IPS DF 4.7 (cell line): ENCODE measurements around the gene MTHFS.
"Not testable (repeated sequence)": the region's sequence is repeated elsewhere in the genome, so short reads cannot be mapped to it uniquely, and the experiment has no call there.

ENCODE experiments used
- DNase-seq: peaks from one replicate; pipeline ENCODE4 v3.0.0-alpha.2; 2013; ENCODE audit warnings: low spot score; ENCODE audit errors: extremely low read depth

MTHFS gene

DNA sequence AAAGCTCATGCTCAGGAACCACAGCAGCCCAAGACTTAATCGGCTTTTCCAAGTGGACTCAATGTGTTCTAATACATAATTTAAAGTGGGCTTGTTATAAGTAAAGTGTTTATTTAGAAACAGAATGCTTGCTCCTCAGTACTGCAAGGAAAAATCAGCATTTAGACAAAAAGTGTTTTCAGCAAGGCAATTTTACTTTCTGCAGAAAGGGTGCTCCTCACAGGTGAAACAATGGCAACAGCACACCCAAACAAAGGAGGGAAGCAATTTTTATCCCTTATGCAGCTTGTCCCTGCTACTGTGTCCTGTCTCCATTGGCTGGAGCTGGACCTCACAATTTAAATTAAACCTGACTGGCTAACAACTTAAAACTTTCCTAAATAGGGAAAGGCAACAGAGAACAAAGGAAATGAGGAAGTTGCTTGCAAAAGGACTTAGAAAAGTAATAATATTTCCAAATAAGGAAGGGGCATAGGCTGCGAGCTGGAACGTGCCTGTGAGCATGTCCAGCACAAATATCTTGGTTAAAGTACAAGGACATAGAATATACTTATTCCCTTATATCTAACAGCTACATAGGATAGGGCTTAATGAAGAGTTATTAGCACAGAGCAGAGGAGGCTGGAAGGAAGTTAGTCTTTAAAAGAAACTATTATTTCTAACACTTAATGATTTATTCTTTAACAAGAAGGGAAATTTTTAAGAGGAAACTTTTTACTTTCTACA lies 19.1 kb upstream of the MTHFS start:
- not testable (repeated sequence) for DNase-seq

DNA sequence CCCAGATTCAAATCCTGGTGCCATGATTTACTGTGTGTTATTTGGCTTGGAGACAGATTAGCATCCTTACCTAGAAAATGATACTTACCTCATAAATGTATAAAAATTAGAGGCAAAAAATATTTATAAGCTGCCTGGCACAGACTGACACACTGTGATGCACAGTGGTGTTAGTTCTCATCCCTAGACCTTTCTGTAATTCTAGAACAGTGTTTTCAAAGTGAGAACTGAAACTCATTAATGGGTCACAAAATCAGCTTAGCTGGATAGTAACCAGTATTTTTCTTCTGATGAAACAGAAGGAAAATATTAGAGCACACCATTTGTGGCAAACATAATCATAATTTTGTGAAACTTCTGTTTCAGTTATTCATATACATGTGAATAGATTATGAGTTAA lies 17.9 kb upstream of the MTHFS start:
- no peak for DNase-seq

DNA sequence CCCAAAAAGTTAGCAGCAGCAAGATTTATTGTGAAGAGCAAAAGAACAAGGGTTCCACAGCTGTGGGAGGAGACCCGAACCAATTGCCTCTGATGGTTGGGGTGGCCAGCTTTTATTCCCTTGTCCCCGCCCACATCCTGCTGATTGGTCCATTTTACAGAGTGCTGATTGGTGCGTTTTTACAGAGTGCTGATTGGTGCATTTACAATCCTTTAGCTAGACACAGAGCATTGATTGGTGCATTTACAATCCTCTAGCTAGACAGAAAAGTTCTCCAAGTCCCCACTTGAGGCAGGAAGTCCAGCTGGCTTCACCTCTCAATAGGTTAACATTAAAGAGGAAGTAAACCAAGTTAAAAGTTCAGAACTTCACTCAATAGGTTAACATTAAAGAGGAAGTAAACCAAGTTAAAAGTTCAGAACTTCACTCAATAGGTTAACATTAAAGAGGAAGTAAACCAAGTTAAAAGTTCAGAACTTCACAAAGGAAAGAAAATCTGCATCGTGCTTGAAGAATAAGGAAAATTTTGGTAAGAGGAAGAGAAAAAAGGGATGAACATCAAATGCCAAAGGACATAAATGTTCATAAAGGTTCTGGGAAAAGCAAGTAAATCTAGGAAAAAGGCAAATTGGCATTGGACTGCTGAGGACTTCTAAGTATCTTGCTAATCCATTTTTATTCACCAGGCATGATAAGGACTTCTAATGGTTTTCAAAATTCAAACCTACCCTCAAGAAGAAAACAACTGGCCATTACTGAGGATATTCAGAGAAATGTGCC lies 12.9 kb upstream of the MTHFS start:
- DNase-seq: not testable (repeated sequence)

DNA sequence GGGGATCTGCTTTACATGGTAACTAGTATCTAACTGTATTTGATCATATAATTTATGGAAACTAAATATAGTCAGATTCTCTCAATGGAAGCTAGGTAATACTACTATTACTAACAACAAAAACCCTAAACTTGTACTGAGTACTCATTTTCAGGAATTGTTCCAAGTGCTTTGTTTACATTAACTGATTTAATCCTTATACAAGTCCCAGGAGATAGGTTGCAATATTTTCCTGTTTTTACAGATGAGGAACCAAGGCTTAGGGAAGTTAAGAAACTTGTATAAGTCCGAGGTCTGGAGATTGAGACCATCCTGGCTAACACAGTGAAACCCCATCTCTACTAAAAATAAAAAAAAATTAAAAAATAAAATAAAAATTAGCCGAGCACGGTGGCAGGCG lies 7.5 kb upstream of the MTHFS start:
- DNase-seq: no peak

DNA sequence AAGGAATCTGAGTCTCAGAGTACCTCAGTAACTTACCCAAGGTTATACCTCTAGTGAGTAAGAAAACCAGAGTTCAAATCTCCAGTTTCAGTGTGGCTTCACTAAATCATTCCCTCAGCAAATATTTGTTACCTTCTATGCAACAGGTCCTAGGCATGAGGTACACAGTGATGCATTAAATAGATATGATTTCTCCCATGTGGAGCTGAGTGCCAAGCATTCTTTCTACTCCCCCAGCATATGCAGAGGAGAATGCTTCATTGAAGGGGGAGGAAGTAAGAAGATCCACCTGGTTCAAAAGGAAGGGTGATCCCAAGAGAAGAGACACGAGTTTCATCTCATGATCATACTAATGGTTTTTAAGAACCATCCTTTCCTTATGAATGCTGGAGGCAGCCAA lies 6.8 kb upstream of the MTHFS start:
- DNase-seq: no peak

DNA sequence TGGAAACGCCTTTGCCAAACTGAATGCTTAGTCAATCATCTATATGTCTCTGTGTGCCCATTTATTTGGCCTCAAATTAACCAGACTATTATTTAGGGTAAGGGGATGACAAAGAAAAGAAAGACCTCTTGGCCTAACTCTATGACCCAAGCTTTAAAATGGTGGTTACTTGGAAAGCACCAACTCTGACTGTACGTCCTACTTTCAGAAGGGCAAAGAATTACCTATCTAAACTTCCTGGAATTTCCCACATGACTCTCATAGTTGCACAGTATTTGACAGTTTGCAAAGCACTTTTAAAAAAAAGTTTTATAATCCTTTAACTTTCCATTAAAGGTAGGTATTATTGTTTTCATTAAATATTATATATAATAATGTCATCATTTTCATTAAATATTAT lies 6.3 kb upstream of the MTHFS start:
- DNase-seq: no peak

DNA sequence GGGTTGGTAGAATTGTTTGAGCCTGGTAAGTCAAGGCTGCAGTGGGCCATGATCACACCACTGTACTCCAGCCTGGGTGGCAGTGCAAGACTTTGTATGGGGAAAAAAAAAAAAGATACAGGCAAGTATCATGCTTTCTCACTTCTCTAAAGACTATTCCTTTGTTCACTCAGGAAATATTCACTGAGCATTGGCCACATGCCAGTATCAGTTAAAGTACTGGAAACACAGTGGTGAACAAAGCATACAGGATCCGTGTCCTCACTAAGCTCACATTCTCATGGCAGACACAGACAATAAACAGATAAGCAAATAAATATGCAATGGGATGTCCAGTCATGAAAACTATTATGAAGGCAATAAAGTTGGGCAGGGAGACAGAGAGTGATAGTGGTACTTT lies 5.1 kb upstream of the MTHFS start:
- no peak for DNase-seq

DNA sequence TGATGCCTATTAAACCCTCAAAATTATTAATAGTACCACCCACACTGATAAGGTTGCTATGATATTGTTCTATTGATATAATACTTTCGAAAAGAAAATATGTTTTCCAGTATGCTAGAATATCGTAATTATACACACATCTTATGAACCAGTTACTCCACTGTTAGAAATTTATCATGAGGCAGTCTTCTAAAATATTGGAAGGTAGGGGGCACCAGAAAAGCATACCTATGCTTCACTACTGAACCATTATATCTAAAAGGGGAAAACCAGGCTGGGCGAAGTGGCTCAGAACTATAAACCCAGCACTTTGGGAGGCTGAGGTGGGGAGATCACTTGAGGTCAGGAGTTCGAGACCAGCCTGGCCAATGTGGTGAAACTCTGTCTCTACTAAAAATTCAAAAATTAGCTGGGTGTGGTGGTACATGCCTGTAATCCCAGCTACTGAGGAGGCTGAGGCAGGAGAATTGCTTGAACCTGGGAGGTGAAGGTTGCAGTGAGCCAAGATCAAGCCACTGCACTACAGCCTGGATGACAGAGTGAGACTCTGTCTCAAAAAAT lies 4.1 kb upstream of the MTHFS start:
- DNase-seq: not testable (repeated sequence)

DNA sequence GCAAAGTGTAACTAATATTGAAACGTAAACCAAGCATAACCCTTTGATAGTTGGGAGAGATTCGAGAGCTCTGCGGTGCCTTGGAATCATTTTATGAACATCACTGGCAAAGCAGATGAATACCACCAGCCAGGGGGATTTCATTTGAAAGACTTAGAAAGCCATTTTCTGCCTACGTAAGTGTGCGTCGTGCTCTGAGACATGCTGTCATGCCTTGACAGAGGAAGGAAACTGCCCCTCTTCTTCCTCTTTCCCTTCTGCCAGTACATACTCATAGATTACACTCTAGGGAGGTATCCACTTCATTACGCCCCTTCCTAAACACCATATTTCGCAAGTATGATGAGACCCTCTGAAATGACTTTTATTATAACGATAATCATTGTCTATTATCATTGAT lies 3.3 kb upstream of the MTHFS start:
- no peak for DNase-seq

DNA sequence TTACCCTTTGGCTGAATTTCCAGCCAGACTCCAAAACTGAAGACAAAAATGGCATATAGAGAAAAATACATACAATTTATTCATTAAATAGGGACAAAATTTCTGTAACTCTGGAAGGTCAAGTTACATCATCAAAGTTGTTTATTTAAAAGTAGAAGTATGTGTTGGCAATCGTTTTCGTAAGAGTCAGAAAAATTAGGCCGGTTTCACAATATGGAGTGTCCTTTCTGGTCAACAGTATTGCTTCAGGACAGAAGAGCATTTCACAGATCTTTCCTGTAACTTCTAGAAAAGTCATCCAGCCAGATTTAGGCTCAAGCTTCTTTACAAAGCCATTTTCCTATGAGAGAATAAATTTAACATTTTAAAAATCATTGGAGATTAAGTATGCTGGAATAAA lies 2.0 kb upstream of the MTHFS start:
- DNase-seq: not testable (repeated sequence)

DNA sequence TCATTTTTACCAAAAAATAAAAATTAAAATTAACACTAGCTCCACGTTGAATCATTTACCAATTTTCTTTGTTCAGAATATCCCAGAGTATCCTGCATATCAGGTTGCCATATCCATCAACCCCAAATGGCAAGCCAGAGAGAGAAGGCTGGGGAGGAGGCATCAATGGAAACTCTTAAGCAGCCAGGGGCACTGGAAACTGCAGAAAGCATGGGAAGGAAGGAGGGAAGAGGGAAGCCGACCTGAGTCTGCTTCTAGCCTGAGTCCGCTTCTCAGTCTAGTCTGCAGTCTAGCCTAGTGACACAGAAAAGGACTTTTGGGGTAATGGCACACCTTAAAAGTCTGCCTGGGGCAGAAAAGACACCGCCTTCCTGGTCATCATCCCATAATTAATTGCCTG lies 1.6 kb upstream of the MTHFS start:
- no peak for DNase-seq

DNA sequence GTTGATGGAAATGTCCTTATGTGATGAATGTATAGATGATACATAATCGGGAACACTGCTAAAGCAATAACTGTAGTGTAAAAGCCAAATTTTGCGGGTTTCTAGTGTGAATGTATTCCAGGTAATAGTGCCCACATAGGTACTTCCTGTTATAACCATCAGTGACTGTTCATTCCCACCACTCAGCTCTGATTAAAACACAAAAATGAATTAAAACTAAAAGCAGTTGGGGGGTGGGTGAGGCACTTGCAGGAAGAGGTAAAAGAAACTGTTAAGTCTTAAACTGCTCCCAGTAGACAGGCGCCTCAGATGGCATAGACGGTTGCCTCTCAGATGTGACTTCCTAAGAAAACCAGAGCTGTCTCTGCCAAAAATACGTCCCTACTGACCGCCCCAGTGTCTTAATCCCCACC lies 893 bp upstream of the MTHFS start:
- DNase-seq: no peak

DNA sequence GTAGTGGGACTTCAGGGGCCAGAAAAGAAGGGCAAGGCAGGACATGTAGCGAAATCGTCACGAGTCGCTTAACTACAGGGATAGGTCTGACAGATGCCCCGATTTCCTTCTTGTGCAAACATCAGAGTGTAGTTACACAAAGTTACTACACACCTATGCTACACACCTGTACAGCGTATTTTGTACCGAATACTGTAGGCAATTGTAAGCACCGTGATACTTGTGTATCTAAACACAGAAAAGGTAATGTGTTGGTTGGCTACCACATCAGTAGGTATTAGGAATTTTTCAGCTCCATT lies 515 bp upstream of the MTHFS start:
- DNase-seq: no peak

DNA sequence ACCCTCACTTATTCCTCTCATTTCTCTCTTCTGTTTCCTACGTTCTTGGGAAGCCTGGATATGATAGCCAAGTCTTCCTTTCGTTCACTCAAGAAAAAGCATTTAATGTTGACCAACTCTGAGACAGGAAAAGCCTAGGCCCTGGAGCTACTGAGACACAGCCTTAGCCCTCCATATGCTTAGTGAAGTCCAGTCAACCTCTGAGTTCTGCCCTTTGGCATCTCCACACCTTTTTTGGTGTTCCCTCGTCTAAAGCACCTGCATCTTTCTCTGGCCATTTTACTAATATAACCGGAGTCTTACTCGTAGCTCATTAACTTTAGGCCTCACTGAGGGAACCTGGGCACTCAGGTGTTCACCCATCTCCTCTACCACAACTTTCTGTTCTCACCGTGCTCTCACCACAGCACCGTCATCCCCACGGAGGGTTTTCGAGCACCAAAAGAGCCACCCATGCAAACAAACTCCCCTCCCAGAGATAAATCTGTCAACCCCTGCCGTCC lies 632 bp downstream of the MTHFS start:
- DNase-seq: no peak

DNA sequence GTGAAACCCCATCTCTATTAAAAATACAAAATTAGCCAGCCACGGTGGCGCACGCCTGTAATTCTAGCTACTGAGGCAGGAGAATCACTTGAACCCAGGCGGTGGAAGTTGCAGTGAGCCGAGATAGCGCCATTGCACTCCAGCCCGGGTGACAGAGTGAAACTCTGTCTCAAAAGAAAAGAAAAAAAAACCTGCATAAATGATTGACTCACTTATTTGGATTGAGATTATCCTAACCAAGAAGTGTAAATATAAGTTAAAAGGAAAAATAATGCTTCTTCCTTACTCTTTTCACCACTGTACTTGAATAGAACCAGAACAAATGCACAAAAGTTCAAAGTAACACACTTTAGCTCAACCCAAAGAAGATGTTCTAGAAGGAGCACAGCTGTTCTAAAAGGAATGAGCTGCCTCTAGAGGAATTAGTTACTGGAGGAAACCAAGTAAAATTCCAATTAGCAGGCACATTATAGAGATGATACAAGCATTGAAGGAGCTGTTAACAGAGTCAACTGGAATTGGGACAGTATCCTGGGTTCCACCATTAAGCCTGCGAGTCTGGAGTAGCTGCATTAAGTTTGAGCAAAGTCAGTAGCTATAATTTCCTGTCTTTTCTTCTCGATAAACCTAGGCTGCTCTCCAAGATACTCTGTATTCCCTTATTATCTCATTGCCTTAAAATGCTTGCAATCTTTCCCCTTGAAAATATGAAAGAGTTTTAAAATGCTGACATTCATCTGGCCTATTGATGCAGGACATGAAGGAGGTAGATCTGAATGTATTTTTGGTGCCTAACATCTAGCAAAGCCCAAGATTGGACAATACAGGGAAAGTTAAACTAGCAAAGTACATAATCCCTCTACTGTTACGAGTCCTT lies 9.5 kb downstream of the MTHFS start:
- no peak for DNase-seq

DNA sequence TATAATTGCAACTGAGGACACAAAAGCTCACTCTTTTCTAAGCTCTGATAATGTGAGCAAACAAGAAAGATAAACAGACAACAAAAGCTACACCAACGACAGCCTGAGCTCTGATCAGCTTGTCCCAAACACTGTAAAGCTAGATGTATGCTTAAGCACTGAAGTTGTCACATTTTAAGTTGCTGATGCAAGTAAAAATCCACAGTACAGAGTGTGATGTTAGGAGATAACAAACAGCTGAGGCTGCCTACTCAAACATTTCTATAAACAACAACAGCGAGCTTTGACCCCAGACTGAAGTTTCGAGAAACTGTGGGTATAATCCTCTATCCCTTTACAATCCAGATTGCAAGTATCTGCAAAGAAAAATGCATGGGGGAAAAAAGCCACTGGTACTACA lies 10.7 kb downstream of the MTHFS start:
- DNase-seq: no peak

DNA sequence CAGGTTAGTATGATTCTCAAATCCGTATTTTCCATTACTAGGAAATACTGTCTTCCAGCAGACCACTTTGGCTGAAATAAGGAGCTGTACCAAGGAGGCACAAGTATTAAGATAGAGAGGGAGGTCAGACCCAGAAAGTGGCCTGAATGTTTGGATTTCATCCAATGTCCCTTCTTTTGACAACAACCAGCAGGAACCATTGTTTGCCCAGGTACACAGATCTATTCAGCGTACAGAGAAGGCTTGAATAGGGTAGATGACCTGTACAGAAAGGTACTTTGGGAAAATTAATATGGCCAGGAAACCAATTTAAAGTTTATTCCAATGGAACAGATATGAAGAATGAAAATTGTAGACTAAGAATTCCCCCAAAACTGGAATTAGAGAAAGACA lies 12.6 kb downstream of the MTHFS start:
- DNase-seq: no peak

DNA sequence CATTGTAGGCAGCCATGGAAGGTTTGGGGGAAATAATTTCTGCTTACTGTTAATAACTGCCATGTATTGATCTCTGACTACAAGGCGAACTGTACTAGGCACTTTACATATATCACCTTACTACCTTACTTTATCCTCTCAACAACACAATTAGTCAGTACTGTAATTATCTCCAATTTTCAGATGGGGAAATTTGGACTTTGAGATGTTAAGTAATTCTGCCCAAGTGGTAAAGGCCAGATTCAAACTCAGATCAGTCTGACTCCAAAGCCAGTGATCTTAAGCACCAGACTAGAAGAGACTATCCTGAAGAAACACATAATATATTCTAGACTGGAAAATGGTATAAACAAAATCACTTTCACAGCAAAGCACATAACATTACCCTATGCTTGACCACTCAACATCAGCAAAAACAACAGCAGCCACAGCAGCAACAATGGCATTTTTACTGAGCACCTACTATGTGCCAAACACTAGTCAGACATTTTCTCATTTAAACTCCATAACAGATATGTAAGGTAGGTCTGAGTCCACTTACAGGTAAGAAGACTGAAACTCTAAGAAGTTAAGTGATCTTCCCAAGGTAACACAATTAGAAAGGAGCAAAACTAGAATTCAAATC lies 13.1 kb downstream of the MTHFS start:
- DNase-seq: no peak

DNA sequence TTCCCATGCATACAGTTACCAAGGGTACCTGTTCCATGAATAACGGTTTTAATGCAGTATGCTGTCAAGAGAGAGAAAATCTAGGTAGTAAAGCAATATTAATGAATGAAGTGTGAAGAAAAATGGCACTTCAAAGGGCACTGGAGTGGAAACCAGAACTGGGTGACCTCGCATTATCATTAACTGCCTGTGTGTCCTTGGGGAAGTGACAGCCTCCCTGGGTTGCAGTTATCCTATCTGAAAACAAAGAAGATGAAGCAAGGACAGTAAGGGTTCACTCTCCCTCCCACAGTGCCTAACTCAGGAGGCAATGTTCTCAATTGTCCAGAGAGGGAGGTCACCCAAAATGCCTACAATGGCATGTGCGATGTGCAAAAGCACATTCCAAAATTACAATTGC lies 15.1 kb downstream of the MTHFS start:
- DNase-seq: no peak

DNA sequence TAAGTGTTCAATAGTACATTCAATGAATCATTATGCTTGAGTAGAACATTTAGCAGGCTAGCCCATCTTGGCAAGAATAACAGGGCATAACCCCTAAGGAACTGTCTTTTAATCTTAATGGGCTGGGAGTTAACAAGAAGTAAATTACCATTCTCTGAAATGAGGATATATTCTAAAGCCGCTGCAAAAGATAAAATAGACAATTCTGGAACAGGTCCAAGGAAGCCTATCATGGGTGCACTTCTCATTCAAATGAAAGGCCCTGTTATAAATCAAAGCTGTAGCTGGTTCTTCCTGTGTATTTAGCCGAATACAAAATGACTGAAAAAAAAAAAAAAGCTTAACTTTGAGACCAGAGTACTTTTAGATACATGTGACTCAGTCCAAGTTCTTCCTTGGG lies 15.6 kb downstream of the MTHFS start:
- DNase-seq: no peak

DNA sequence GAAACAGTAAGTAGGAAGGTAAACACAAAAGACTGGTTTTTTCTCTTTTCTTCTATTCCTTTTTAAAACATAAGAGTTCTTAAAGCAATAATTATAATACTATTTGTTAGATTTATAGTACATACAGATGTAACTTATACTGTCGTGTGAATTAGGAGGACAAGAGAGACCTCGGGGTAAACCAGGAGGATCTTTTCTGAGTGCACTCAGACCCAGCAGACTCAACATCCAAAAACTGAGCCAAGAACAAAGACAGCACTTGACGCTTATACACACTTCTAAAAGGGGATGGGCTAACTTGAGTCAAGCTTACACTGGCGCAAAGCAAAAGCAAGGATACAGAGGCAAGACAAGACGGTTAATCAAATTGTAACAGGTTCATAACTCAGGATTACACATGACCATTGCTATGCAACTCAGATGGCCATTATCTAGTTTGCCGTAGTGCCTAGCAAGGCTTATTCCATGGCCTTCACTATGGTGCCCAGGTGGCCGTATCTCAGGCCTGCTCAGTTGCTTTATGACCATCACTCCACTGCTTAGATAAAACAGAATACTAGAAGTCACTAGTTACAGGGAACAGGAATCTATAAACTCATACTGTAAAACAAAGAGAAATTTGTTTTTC lies 18.6 kb downstream of the MTHFS start:
- no peak for DNase-seq
